SU-DHL-6 (cell line): Measurements from ENCODE around the gene SPTLC2.

ENCODE experiments used
- EZH2phosphoT487 ChIP-seq: fragments of 200-600 bp; sonication (generic), shearing (Covaris generic); conservative IDR thresholded peaks from 2 replicates; pipeline ENCODE4 v1.6.1; 2018; ENCODE audit warnings: mild to moderate bottlenecking, antibody characterized with exemption, low read length, moderate library complexity, mixed read lengths
- TF ChIP-seq, protein P1 (sequence below): fragments of 200-600 bp; sonication (generic); IDR thresholded peaks from one replicate; pipeline ENCODE4 v1.5.1; 2017; ENCODE audit warnings: antibody characterized with exemption, mild to moderate bottlenecking, low read length, moderate library complexity; ENCODE audit not compliant: insufficient read depth, poor library complexity, severe bottlenecking

DNA sequence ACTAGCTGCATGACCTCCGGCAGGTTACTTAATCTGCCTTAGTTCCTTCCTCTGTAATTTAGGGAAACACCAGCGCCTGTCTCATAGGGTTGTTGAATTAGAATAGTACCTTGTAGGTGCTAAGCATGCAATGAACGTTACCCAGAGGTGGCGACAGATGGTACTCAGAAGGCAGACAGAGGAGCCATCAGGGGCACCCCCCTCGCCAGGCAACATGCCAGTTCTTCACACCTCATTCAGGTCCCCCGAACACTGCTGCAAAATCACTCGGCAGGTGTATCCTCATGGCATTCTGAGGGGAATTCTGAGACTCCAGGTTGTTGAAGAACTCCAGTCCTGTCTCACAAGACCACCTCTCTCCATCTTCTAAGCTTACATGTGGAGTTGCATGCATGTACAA, 127.9 kb downstream of the SPTLC2 start:
- TF ChIP-seq, protein P1, sequence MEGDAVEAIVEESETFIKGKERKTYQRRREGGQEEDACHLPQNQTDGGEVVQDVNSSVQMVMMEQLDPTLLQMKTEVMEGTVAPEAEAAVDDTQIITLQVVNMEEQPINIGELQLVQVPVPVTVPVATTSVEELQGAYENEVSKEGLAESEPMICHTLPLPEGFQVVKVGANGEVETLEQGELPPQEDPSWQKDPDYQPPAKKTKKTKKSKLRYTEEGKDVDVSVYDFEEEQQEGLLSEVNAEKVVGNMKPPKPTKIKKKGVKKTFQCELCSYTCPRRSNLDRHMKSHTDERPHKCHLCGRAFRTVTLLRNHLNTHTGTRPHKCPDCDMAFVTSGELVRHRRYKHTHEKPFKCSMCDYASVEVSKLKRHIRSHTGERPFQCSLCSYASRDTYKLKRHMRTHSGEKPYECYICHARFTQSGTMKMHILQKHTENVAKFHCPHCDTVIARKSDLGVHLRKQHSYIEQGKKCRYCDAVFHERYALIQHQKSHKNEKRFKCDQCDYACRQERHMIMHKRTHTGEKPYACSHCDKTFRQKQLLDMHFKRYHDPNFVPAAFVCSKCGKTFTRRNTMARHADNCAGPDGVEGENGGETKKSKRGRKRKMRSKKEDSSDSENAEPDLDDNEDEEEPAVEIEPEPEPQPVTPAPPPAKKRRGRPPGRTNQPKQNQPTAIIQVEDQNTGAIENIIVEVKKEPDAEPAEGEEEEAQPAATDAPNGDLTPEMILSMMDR = no peak
- TF ChIP-seq EZH2phosphoT487 = no peak
